Stimulated activated CD8-positive, alpha-beta memory T cell treated with anti-CD3 and anti-CD28 coated beads, Interleukin-2, amount 100 ng/mL, for 1 hour (primary cell): ENCODE measurements around the gene SMAD4.
"Not testable (repeated sequence)": the region's sequence is repeated elsewhere in the genome, so short reads cannot be mapped to it uniquely, and the experiment has no call there.

ENCODE experiments used
- DNase-seq, 2 donors: peaks; one replicate each; pipeline ENCODE4 v3.0.0-alpha.2; 2020; ENCODE audit warnings: low read depth in 2 of 2

Gene SMAD4

DNA sequence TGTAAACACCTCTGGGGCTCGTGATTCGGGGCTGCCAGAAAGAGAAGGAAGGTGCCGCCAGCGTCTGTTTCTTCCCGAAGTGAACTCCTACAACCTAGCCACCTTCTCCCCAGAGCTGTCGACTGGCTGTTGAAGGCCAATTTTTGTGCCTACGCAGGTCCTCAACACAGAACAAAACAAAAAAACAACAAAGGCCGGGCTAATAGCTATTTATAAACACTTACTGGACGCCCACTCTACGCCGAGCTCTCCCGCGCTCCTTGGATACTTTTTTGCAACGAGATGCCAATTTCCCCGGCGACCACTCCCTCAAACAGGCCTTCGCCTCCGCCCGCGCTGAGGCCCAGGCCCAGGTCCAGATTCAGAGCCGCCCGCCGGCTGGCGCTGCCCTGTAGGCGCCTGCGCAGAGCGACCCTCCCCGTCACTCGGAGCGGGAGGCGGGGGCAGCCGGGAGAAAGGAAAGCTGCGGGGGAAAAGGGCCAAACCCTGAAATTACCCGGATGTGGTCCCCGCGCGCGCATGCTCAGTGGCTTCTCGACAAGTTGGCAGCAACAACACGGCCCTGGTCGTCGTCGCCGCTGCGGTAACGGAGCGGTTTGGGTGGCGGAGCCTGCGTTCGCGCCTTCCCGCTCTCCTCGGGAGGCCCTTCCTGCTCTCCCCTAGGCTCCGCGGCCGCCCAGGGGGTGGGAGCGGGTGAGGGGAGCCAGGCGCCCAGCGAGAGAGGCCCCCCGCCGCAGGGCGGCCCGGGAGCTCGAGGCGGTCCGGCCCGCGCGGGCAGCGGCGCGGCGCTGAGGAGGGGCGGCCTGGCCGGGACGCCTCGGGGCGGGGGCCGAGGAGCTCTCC is at the start of gene SMAD4:
Gene SMAD4, plus strand, starts transcription at position 520 of the 843 bp plus-strand sequence. CDS start 16,834 bp downstream, outside the sequence.
- peak; percentile 96 to 98 for DNase-seq

DNA sequence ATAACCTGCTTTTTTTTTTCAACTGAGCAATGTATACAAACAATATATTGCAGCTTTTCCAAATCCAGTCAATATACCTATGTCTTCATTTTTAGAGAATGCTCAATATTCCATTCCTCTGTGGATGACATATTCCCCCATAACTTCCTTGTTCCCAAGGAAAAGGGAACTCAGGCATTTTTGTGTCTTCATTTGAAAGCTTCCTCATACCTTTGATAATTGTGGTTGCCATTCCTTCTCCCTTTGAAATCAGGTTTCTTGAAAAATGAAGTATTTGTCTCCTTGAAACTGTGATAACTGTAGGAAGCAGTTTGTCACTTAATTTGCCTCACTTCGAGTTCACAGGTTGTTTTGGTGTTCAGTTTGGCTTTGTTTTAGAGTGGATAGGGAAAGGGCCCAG is 48.6 kb upstream of the SMAD4 start:
- DNase-seq: no peak

DNA sequence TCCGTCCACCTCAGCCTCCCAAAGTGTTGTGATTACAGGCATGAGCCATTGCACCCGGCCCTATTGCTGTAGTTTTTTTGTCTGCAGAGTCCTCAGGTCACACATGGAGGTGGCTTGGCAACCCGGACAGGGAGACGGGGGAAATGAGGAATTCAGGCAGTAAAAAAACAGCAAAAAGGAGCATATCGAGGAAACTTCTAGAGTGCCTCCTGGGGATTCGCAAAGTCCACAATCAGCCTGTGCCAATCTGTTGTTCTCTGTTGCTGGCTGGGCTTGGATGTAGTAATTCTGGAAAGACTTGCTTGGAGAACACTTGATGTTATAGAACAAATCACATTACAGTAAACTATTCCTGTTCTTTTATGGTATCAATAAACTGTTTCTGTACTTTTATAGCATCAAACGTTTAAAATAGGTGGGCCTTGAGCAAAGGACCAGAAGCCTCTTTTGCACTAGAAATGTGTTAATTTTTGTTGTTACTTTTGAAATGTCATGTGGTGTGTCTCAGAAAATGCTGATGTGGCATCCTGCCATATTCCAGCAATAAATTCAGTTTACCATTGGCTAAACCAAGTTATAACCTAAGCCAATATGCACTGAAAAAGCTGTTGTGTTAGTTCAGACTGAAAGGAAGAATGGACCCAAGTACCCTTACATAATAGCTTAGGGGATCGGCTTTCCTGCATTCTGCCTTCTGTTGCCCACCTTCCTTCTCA is 47.8 kb upstream of the SMAD4 start:
- no peak for DNase-seq

DNA sequence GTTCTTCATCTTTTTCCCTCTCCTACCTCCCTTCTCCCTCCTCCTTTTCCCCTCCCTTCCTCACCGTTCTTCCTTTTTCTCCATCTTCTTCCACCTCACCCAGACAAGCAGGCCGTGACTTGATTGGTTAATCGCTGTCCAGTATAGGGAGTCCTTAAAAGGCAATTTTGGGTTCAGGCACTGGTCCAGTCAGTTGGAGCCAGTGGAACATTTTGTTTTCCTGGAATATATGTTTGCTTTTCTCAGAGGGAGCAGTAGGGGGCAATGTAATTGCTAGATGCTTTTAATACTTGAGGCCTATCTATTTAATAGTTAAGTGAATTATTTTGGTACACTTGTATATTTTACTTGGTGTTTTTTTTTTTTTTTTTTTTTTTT is 47.2 kb upstream of the SMAD4 start:
- no peak for DNase-seq

DNA sequence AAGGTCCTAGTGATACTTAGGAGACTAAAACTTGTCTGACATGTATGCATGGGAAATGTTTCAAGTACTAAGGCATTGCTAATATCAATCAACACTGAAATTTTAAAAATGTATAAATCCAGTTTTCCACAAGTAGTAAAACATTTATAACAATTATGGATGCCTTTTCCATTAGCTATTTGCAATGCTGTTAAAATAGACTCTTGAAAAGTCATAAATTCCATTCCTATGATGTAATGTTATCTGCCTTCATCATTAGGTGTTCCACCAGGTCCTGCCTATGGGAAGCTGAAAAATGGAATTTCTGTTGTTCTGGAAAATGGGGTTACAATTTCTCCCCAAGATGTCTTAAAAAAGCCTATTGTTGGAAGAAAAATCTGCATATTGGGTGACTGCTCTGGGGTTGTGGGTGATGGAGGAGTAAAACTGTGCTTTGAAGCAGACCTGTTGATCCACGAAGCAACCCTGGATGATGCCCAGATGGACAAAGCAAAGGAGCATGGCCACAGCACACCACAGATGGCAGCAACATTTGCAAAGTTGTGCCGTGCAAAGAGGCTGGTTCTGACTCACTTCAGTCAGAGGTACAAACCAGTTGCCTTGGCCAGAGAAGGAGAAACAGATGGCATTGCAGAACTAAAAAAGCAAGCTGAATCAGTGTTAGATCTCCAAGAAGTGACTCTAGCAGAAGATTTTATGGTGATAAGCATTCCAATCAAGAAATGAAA is 43.5 kb upstream of the SMAD4 start:
- DNase-seq: no peak

GRCh38 chr18:50987261-50987660 is 42.8 kb upstream of the SMAD4 start:
- no peak for DNase-seq

DNA sequence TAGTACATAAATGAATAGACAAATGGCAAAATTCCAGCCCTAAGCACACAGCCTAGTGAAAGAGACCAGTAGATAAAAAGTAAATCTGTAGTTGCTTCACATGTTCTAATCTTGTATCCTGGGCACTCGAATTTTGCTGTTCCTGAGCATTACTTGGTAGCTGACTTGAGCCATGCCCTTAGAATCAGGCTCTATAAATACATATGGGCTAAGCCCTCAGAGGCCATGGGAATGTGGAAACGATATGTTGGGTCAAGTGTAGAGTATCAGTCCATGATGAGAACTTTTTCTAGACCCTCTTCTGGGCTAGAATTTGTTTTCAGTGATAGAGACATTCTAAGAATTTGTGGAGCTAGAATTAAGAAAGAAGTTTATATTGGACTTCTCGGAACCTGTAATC is 40.3 kb upstream of the SMAD4 start:
- DNase-seq: no peak

DNA sequence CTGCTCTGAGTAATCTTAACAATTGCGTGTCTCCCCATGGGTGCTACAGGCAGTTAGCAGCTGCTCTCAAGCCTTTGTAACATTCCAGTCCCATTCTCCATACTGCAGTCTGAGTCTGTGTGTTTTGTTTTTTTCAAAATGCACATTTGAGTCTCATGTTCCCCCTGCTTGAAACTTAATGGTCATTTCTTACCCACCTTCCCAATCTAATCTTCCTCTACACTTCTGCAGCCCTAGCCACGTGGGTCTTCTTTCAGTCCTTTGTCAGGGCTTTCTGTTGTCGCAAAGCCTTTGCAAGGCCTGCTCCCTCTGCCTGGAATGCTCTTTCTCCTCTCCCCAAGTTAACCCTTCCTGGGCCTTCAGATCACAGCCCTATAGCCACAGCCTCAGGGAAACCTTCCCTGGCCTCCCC is 37.7 kb upstream of the SMAD4 start:
- no peak for DNase-seq

GRCh38 chr18:50994031-50994430 is 36.0 kb upstream of the SMAD4 start:
- DNase-seq: no peak

- DNase-seq: not testable (repeated sequence)
Measured at GRCh38 chr18:51003174-51003573, 26.8 kb upstream of the SMAD4 start.

DNA sequence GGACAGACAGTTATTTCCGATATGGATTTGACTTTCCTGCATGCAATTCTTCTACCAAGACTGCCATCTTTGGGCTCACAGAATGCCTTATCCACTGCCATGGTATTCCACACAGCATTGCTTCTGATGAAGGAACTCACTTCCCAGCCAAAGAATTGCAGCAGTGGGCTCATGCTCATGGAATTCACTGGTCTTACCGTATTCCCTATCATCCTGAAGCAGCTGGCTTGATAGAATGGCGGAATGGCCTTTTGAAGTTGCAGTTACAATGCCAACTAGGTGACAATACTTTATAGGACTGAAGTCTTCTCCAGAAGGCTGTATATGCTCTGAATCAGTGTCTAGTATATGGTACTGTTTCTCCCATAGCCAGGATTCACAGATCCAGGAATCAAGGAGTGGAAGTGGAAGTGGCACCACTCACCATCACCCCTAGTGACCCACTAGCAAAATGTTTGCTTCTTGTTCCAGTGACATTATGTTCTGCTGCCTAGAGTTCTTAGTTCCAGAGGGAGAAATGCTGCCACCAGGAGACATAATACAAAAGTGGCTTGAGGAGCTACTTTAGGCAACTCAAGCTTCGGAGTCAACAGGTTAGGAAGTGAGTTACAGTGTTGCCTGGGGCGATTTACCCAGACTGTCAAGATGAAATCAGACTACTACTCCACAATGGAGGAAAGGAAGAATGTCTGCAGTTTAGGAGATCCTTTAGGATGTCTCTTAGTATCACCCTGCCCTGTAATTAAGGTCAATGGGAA is 23.8 kb upstream of the SMAD4 start:
- DNase-seq: no peak

DNA sequence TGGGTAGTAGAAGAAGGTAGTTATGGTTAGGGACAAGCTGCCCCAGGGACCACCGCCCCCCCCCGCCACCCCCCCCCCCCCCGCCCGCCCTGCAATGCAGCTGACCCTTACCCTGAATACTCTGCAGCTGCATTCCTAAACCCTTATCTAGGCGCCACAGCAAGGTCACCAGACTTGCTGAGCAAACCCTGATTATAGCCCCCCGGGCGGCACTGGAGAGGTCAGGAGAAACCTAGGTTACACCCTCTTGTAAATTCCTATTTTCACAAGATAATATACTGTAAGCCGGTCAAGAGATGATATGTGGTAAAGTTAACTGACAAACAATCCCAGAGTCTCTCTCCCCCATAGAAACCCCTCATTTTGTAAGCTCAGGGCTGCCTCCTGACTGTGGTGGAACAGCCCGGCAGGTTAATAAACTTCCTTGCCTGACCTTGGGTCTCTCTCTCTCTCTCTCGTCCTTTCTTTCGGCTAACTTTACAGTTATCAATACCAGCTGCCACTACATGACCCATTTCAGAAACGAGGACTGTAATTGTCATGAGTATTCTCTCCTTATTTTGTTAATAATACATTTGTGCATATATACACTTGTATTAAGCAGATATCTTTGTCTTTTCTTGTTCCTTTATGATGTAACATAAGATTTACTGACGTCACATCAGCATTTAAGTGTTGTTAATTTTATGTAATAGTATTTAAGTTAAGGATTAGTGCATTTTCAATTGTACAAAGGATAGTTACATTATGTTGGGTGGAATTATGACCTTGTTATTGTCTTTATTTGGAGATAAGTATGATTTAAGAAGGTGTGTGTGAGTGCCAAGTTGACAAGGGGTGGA is 22.8 kb upstream of the SMAD4 start:
- DNase-seq: no peak

DNA sequence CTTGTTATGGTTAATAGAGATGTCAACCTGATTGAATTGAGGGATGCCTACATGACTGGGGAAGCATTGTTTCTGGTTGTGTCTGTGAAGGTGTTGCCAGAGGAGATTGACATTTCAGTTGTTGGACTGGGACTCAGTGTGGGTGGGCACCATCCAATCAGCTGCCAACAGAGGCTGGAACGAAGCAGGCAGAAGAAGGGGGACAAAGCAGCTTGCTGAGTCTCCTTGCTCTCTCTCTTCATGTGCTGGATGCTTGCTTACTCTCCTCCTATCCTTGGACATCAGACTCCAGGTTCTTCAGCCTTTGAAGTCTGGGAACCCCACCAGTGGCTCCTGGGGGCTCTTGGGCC is 22.2 kb upstream of the SMAD4 start:
- DNase-seq: no peak

- no peak for DNase-seq
Measured at GRCh38 chr18:51009072-51009471, 20.9 kb upstream of the SMAD4 start.

DNA sequence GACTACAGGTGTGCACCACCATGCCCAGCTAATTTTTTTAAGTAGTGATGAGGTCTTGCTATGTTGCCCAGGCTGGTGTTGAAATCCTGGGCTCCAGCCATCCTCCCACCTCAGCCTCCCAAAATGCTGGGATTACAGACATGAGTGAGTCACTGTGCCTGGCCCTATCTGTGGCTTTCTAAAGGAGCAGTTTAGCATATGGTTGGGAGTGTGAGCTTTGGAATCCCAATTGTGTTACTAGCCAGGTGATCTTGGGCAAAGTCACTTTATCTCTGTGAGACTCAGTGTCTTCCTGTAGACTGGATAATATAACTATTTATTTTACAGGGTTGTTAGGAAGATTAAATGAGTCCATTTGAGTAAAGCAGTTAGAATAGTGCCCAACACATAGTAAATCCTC is 19.8 kb upstream of the SMAD4 start:
- no peak for DNase-seq

DNA sequence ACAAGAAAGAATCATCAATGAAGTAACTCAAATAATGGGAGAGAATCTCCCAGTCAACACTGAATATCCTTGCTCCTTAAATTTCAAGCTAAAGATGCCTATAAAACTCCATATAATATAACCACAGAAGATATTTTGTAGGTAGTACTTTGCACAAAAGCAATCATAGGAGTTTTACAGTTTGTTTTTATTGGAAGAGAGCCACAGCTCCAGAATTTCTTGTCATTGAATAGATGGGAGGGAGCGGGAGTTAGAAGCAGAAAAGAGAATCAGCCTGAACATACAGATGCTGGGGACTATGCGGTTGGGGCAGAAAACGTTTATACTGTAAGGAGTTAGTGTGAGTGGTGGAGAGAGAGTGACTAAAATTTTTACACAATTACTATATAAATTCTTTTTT is 18.3 kb upstream of the SMAD4 start:
- no peak for DNase-seq

- no peak for DNase-seq
Measured at GRCh38 chr18:51012441-51012840, 17.6 kb upstream of the SMAD4 start.

DNA sequence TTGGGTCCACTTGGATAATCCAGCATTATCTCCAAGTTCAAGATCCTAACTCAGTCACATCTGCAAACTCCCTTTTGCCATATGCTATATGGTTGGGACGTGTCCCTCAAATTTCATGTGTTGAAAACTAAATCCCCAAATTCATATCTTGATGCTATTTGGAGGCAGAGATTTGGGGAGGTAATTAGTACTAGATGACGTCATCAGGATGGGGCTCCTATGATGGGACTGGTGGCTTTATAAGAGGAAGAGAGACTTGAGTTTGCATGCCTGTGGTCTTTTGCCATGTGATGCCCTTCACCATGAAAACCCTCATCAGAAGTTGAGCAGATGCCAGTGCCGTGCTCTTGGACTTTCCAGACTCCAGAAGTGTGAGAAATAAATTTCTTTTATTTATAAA is 16.8 kb upstream of the SMAD4 start:
- DNase-seq: no peak

GRCh38 chr18:51017140-51017879 is 12.7 kb upstream of the SMAD4 start:
- no peak for DNase-seq

- no peak for DNase-seq
Measured at GRCh38 chr18:51020536-51020935, 9.5 kb upstream of the SMAD4 start.
